Adipocyte (in vitro differentiated cells): ENCODE data around the gene STIM1.

Source experiments
- DNase-seq: peaks from one replicate; pipeline ENCODE4 v3.0.0-alpha.2; 2015; ENCODE audit warnings: low read depth
- H3K27me3 ChIP-seq: replicated peaks from 2 replicates; pipeline ENCODE4 v1.7.0; 2013; ENCODE audit warnings: mild to moderate bottlenecking, low read length, moderate library complexity; ENCODE audit not compliant: control insufficient read depth, insufficient read depth
- H3K36me3 ChIP-seq: 2 replicates; pipeline ENCODE4 v1.7.0; 2013; ENCODE audit warnings: low read length, mild to moderate bottlenecking, moderate library complexity; ENCODE audit not compliant: control insufficient read depth, insufficient read depth, severe bottlenecking
- H3K4me1 ChIP-seq: 2 replicates; pipeline ENCODE4 v1.7.0; 2013; ENCODE audit warnings: mild to moderate bottlenecking, low read length, moderate library complexity; ENCODE audit not compliant: control insufficient read depth, insufficient read depth
- H3K4me3 ChIP-seq: 2 replicates; pipeline ENCODE4 v1.7.0; 2013; ENCODE audit warnings: mild to moderate bottlenecking, low read length, moderate library complexity
- H3K9ac ChIP-seq: 2 replicates; pipeline ENCODE4 v1.7.0; 2013; ENCODE audit warnings: mild to moderate bottlenecking, low read length, moderate library complexity
- H3K9me3 ChIP-seq: 2 replicates; pipeline ENCODE4 v1.7.0; 2013; ENCODE audit warnings: mild to moderate bottlenecking, low read length, moderate library complexity; ENCODE audit not compliant: control insufficient read depth

STIM1 gene

DNA sequence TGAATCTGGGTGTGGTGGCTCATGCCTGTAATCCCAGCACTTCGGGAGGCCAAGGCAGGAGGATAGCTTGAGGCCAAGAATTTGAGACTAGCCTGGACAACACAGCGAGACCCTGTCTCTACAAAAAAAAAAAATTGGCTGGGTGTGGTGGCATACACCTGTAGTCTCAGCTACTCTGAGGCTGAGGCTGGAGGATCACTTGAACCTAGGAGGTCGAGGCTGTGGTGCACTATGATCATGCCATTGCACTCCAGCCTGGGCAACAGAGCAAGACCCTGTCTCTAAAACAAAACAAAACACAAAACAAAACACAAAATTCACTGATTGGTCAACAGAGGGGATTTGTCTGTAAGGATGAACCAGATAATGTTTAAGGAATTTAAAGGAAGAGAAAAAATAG is 113.7 kb downstream of the STIM1 start:
- H3K9ac ChIP-seq, result no peak overlapping the region
- no peaks in the 10 kb centered on the region for H3K27me3 ChIP-seq
- no peak overlapping the region for H3K4me3 ChIP-seq
- H3K36me3 ChIP-seq, result peaks cover 14% of the 10 kb centered on the region
- DNase-seq, result no peak
- peaks cover 25% of the 10 kb centered on the region for H3K4me1 ChIP-seq
- no peaks in the 10 kb centered on the region for H3K9me3 ChIP-seq

DNA sequence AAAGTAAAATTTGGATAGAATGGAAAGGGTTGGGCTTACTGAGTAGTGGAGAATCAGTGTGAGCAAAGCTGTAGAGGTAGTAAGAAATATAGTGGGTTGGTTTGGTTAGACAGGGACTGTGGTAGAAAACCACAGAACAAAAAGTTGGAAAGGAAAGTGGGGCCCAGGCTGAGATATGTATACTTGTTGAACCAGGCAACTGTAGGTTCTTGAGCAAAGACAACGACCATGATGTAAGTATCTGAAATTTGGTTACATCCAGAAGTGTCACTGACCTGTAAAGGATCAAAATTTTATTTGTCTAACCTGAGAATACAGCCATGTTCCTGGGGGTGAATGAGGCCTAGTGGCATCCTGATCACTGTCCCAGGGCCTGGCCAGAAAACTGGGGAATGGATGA is 114.1 kb downstream of the STIM1 start:
- H3K36me3 ChIP-seq, result peaks cover 14% of the 10 kb centered on the region
- no peaks in the 10 kb centered on the region for H3K27me3 ChIP-seq
- H3K4me3 ChIP-seq, result no peak overlapping the region
- H3K4me1 ChIP-seq, result peaks cover 25% of the 10 kb centered on the region
- no peak for DNase-seq
- no peaks in the 10 kb centered on the region for H3K9me3 ChIP-seq
- H3K9ac ChIP-seq, result no peak overlapping the region

DNA sequence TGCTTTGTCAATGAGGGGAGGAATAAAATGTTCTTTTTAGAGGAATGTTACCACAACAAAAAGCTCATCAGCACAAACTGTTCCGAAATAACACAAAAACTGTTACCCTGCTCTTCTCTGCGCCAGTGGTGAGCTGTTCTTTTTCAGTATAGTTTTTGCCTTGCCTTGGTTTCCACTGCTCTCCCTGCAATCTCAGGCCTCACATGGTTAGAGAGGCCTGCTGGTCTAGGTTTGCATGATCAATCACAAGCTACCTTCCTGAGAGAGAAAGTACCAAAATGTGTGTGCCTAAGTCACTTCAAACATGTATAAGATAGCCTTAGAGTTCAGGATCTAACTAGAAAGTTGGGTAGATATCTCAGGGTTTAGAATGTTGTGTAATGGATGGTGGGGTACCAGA is 114.6 kb downstream of the STIM1 start:
- peaks cover 25% of the 10 kb centered on the region for H3K4me1 ChIP-seq
- H3K27me3 ChIP-seq, result no peaks in the 10 kb centered on the region
- H3K4me3 ChIP-seq, result no peak overlapping the region
- peaks cover 14% of the 10 kb centered on the region for H3K36me3 ChIP-seq
- H3K9ac ChIP-seq, result peak overlapping the region; percentile 20
- no peak for DNase-seq
- H3K9me3 ChIP-seq, result no peaks in the 10 kb centered on the region

DNA sequence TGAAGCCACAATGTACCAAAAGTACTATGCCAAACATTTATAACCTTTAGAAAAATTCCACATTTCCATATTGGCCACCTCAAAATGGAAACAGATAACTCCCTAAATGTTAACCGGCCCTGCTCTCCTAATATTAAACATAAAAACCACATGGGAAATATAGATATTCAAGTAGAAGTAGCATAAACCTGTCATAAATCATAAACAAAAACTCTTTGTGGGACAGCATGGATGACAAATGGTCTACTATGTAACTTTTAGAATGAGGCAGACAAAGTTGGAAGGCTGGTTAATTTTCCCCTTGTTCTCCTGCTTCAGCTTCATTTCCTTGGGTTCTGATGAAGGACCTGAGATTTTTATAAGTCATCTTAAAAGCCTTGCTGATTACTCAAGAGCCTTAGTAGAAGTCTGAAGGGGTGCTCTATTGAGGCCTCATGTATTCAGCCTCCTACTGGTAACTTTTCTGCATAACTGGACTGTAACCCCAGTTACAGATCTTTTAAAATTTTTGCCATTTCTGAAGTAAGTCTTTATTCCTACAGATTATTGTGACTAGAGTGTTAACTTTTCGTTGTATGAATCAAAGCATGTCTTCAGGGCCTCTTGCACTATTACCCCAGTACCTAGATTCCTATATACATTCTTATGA is 116.4 kb downstream of the STIM1 start:
- peak; percentile 26 for DNase-seq
- Histone ChIP-seq H3K9me3 (no peaks in the 10 kb centered on the region), H3K36me3 (peaks cover 14% of the 10 kb centered on the region), H3K27me3 (no peaks in the 10 kb centered on the region), H3K4me1 (peaks cover 25% of the 10 kb centered on the region), H3K9ac (no peak overlapping the region), H3K4me3 (no peak overlapping the region)

DNA sequence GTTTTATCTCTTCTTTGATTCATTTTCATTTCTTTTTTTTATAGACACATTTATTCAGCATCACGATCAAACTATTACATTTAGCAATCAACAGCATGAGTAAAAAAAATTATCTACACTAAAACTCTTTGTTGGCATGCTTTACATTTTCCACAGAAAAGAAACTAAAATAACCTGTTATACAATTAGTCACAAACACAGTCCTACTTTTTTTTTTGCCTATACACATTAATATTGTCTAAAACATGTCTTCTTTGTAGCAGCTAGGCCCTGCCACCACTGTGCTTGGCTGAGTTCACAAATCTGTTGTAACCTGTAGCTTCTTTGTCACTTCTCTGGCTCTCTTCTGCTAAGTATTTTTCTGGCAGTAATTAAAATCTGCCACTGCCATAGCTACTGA is 117.0 kb downstream of the STIM1 start:
- peaks cover 14% of the 10 kb centered on the region for H3K36me3 ChIP-seq
- H3K9me3 ChIP-seq, result no peaks in the 10 kb centered on the region
- peaks cover 25% of the 10 kb centered on the region for H3K4me1 ChIP-seq
- no peaks in the 10 kb centered on the region for H3K27me3 ChIP-seq
- no peak overlapping the region for H3K9ac ChIP-seq
- H3K4me3 ChIP-seq, result no peak overlapping the region
- DNase-seq, result no peak

DNA sequence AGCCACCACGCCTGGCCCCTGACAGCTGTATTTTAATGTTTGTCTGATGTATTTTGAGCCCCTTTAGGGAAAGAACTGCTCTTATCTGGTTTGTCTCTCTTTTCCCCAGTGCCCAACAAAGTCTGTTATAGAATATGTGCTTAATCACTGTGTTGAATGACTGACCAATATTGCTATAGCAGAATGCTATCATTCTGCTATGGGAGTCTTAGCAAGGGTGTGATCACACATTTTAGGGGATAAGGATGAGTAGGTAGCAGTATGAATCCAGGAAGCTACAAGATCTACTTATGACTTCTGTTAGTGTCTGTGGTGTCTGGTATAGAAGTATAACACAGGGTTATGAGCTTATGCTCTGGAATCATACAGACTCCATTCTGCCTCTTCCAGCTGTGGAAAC is 121.6 kb downstream of the STIM1 start:
- Histone ChIP-seq H3K27me3 (no peaks in the 10 kb centered on the region), H3K4me1 (peaks cover 8% of the 10 kb centered on the region), H3K4me3 (no peak overlapping the region), H3K36me3 (no peaks in the 10 kb centered on the region), H3K9ac (no peak overlapping the region), H3K9me3 (no peaks in the 10 kb centered on the region)
- DNase-seq, result no peak

DNA sequence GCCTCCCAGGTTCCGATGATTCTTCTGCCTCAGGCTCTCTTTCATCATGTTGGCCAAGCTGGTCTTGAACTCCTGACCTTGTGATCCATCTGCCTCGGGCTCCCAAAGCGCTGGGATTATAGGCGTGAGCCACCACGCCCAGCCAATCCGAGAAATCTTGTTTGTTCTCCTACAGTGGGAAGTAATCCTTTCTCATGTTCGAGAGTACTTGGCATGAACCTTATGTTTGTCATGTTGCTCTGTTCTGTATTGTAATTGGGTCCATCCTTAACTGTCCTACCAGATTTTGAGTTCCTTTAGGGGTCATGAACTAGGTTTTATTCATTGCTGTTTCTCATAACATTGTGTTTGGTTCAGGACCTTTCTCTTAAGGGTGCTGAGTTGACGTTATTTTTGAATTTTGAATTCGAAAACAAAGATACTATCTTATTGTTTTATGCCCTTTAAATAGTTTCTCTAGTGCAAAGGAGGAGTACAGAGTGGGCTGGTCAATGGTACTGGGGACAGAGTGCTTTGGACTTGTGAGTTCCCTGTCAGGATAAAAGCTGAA is 125.7 kb downstream of the STIM1 start:
- Histone ChIP-seq H3K9me3 (no peaks in the 10 kb centered on the region), H3K9ac (no peak overlapping the region), H3K36me3 (peaks cover 5% of the 10 kb centered on the region), H3K27me3 (no peaks in the 10 kb centered on the region), H3K4me1 (no peaks in the 10 kb centered on the region), H3K4me3 (no peak overlapping the region)
- no peak for DNase-seq

DNA sequence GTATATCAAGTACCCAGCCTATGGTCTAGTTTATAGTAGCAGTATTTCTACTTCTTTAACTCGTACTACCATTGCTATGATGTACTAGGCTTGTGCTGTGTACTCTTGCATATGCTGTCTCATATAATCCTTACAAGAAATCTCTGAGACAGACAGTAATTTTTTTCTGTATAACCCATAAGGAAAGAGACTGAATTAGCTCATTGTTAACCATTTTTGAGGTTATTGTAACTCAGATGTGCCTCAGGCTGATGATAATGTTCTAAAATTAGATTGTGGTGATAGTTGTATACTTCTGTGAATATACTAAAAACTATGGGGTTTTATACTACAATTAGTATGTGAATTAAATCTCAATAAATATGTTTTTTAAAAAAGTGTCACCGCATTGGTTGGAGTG is 127.0 kb downstream of the STIM1 start:
- no peaks in the 10 kb centered on the region for H3K9me3 ChIP-seq
- DNase-seq, result no peak
- no peaks in the 10 kb centered on the region for H3K4me1 ChIP-seq
- H3K4me3 ChIP-seq, result no peak overlapping the region
- no peak overlapping the region for H3K9ac ChIP-seq
- peaks cover 5% of the 10 kb centered on the region for H3K36me3 ChIP-seq
- no peaks in the 10 kb centered on the region for H3K27me3 ChIP-seq

DNA sequence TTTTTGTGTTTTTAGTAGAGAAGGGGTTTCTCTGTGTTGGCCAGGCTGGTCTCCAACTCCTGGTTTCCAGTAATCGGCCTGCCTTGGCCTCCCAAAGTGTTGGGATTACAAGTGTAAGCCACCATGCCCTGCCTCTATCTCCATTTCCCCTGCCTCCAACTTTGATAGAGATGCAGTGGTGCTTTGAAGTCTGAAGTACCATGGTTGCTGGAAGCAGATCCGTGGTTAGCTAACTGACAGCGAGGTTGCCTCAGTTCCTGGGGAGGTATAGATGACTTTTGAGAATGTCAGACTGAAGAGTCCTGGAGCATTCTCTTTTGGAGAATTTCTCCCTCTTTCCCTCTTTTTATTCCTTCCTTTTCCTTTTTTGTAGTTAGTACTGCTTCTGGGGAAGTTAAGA is 127.6 kb downstream of the STIM1 start:
- H3K36me3 ChIP-seq, result peaks cover 5% of the 10 kb centered on the region
- H3K27me3 ChIP-seq, result no peaks in the 10 kb centered on the region
- no peak overlapping the region for H3K9ac ChIP-seq
- H3K9me3 ChIP-seq, result no peaks in the 10 kb centered on the region
- no peak overlapping the region for H3K4me3 ChIP-seq
- no peaks in the 10 kb centered on the region for H3K4me1 ChIP-seq
- no peak for DNase-seq

DNA sequence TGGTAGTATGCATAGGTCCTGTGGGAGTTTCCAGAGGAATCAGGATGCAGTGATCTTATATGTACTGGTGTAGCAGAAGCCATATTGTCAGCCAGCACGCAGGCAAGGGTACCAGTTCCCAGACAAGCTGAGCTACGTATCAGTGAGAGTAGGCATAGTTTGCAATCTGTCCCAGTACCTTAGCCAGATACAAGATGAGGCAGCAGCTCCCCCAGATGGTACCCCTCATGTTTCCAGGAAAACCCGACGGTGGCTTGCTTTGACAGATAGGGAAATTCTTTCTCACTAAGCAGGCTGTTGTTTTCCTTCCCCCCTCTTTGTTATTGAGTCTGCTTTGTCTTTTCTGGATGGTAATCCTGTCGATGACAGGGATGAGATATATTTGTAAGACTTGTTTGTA is 129.4 kb downstream of the STIM1 start:
- H3K9me3 ChIP-seq, result no peaks in the 10 kb centered on the region
- H3K27me3 ChIP-seq, result no peaks in the 10 kb centered on the region
- H3K4me1 ChIP-seq, result no peaks in the 10 kb centered on the region
- DNase-seq, result no peak
- H3K36me3 ChIP-seq, result peaks cover 5% of the 10 kb centered on the region
- H3K9ac ChIP-seq, result no peak overlapping the region
- no peak overlapping the region for H3K4me3 ChIP-seq

DNA sequence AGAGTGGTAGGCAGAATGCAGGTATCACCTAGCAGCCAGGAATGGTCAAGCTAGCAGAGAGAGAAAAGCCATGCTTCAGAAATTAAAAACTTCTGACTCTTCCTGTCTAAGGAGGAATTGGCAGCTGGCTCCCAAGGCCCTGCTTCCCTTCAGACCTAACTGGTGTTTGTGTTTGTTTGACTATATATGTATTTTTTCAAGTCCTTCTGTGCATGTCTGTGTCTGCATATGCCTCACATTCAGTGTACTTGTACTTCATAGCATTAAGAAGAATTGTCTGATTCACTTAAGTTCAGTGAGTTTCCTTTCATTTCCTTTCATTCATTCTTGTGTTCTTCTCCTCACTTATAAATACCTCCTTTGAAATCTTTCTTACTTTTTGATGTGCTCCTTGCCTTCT is 130.2 kb downstream of the STIM1 start:
- Histone ChIP-seq H3K9me3 (no peaks in the 10 kb centered on the region), H3K27me3 (no peaks in the 10 kb centered on the region), H3K4me1 (no peaks in the 10 kb centered on the region), H3K36me3 (peaks cover 5% of the 10 kb centered on the region), H3K4me3 (no peak overlapping the region), H3K9ac (no peak overlapping the region)
- DNase-seq, result no peak

DNA sequence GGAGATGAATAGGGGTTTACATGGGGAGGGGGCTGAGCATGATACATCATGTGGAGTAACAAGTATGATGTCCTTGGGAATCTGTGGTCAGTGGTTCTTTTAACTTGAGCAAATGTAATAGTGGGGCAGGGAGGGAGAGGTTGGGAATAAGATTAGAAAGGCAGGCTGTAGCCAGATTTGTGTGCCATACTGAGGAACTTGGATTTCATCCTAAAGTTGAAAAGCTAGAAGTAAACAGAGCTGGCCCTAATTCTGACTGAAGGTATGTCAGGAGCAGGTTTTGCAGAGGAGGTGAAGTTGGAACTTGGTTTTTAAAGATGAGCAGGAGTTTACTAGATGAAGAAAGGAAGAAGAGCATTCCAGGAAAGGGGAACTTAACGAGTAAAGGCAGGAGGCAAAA is 130.8 kb downstream of the STIM1 start:
- no peak for DNase-seq
- H3K9ac ChIP-seq, result no peak overlapping the region

More for the DNA sequence above, 130.8 kb downstream of the STIM1 start:
- Histone ChIP-seq H3K27me3 (no peaks in the 10 kb centered on the region), H3K4me3 (no peak overlapping the region), H3K36me3 (peaks cover 5% of the 10 kb centered on the region), H3K9me3 (no peaks in the 10 kb centered on the region), H3K4me1 (no peaks in the 10 kb centered on the region)
